Measurements from ENCODE around the gene IGF2BP3. TPM values are rescaled to one million over a fixed set of nuclear protein-coding genes. Genes with fewer than 3 reads are reported as not detected.

Gene IGF2BP3
- total RNA-seq, 1 experiment from 2014 or later: 80.2 TPM

DNA sequence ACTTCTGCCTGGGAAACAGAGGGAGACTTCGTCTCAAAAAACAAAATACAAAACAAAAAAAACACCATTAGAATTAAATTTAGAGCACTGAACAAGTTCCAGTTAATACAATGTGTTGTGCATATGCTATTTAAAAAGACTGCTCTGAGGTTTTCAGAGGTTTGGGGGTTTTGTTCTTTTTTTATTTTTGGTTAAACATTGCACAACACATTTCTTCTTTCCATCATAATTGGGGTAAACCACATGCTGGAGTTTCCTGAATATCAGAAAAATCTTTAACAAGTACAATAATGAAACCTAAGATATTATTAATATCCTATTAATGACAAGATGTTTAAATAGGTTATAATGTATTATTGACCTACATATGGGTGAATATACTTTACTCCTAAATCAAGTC, 26.3 kb downstream of the IGF2BP3 start:
- no peak overlapping the region for H3K27ac ChIP-seq (ENCODE audit: low read length)
- H3K9me3 ChIP-seq (ENCODE audit: control insufficient read depth, insufficient read depth, low read depth, low read length): no peaks in the 10 kb centered on the region
- ATAC-seq (no peak), DNase-seq (ENCODE audit: low read depth, low spot score) (no peak)
- TSS peak; percentile 9 for BruUV-seq (replicated peaks)
- no peak overlapping the region for H3K4me3 ChIP-seq (ENCODE audit: low read depth in 2 of 2, low read length in 2 of 2)
- H3K36me3 ChIP-seq (ENCODE audit: control insufficient read depth, insufficient read depth, low read length): no peaks in the 10 kb centered on the region
- CTCF ChIA-PET: no interaction called here
- POLR2A ChIA-PET: no interaction called here
- intact Hi-C loops (cut with micrococcal nuclease; ENCODE audit: unreplicated experiment): no loop called here
- in situ Hi-C loops (cut with HindIII; ENCODE audit: low pct_unique_long_range_greater_than_20kb, low sequenced_read_pairs): no loop called here
- H3K27me3 ChIP-seq (ENCODE audit: control insufficient read depth, insufficient read depth, low read length): no peaks in the 10 kb centered on the region
- no peak for TF ChIP-seq TCF7L2 (IDR thresholded peaks at IDR 0.05; ENCODE audit: low read depth, low read length)
- TF ChIP-seq, protein P1, sequence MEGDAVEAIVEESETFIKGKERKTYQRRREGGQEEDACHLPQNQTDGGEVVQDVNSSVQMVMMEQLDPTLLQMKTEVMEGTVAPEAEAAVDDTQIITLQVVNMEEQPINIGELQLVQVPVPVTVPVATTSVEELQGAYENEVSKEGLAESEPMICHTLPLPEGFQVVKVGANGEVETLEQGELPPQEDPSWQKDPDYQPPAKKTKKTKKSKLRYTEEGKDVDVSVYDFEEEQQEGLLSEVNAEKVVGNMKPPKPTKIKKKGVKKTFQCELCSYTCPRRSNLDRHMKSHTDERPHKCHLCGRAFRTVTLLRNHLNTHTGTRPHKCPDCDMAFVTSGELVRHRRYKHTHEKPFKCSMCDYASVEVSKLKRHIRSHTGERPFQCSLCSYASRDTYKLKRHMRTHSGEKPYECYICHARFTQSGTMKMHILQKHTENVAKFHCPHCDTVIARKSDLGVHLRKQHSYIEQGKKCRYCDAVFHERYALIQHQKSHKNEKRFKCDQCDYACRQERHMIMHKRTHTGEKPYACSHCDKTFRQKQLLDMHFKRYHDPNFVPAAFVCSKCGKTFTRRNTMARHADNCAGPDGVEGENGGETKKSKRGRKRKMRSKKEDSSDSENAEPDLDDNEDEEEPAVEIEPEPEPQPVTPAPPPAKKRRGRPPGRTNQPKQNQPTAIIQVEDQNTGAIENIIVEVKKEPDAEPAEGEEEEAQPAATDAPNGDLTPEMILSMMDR (IDR thresholded peaks at IDR 0.05): no peak
- TF ChIP-seq, protein P2, sequence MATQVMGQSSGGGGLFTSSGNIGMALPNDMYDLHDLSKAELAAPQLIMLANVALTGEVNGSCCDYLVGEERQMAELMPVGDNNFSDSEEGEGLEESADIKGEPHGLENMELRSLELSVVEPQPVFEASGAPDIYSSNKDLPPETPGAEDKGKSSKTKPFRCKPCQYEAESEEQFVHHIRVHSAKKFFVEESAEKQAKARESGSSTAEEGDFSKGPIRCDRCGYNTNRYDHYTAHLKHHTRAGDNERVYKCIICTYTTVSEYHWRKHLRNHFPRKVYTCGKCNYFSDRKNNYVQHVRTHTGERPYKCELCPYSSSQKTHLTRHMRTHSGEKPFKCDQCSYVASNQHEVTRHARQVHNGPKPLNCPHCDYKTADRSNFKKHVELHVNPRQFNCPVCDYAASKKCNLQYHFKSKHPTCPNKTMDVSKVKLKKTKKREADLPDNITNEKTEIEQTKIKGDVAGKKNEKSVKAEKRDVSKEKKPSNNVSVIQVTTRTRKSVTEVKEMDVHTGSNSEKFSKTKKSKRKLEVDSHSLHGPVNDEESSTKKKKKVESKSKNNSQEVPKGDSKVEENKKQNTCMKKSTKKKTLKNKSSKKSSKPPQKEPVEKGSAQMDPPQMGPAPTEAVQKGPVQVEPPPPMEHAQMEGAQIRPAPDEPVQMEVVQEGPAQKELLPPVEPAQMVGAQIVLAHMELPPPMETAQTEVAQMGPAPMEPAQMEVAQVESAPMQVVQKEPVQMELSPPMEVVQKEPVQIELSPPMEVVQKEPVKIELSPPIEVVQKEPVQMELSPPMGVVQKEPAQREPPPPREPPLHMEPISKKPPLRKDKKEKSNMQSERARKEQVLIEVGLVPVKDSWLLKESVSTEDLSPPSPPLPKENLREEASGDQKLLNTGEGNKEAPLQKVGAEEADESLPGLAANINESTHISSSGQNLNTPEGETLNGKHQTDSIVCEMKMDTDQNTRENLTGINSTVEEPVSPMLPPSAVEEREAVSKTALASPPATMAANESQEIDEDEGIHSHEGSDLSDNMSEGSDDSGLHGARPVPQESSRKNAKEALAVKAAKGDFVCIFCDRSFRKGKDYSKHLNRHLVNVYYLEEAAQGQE (IDR thresholded peaks at IDR 0.05; ENCODE audit: insufficient read depth in 1 of 2, low read depth in 2 of 2, low read length in 1 of 2): no peak
- no peak for TF ChIP-seq POLR2AphosphoS5 (IDR thresholded peaks at IDR 0.05; ENCODE audit: low read depth, low read length)
- no peak for TF ChIP-seq SIN3A (IDR thresholded peaks at IDR 0.05; ENCODE audit: borderline replicate concordance, insufficient read depth, low read depth, low read length)
- H3K4me1 ChIP-seq (ENCODE audit: control insufficient read depth, insufficient read depth, low read length): peaks cover 3% of the 10 kb centered on the region; the same call in 1 of the 2 replicates

DNA sequence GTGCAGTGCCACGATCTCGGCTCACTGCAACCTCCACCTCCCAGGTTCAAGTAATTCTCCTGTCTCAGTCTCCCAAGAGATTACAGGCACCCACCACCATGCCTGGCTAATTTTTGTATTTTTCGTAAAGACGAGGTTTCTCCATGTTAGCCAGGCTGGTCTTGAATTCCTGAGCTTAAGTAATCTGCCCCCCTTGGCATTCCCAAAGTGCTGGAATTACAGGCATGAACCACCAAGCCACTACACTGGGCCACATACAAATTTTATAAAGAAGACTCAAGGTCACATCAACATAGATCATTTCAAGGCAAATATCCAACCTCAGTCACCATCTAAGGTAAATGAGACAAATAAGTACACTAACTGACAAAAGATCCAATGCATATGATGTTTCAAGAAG, 32.1 kb downstream of the IGF2BP3 start:
- TF ChIP-seq, protein P1 (IDR thresholded peaks at IDR 0.05): no peak
- TF ChIP-seq, protein P2 (IDR thresholded peaks at IDR 0.05; ENCODE audit: insufficient read depth in 1 of 2, low read depth in 2 of 2, low read length in 1 of 2): no peak
- ATAC-seq (no peak), DNase-seq (ENCODE audit: low read depth, low spot score) (no peak)
- Histone ChIP-seq H3K4me3 (ENCODE audit: low read depth in 2 of 2, low read length in 2 of 2) (no peak overlapping the region), H3K4me1 (ENCODE audit: control insufficient read depth, insufficient read depth, low read length) (peaks cover 10% of the 10 kb centered on the region; the same call in 1 of the 2 replicates), H3K27me3 (ENCODE audit: control insufficient read depth, insufficient read depth, low read length) (no peaks in the 10 kb centered on the region), H3K36me3 (ENCODE audit: control insufficient read depth, insufficient read depth, low read length) (no peaks in the 10 kb centered on the region), H3K9me3 (ENCODE audit: control insufficient read depth, insufficient read depth, low read depth, low read length) (no peaks in the 10 kb centered on the region), H3K27ac (ENCODE audit: low read length) (no peak overlapping the region)
- intact Hi-C loops (cut with micrococcal nuclease; ENCODE audit: unreplicated experiment): no loop called here
- POLR2A ChIA-PET: no interaction called here
- in situ Hi-C loops (cut with HindIII; ENCODE audit: low pct_unique_long_range_greater_than_20kb, low sequenced_read_pairs): no loop called here
- CTCF ChIA-PET: no interaction called here
- BruUV-seq (replicated peaks): no TSS peak

Measured in Panc1 (cell line).